Endothelial cell of umbilical vein (primary cell): ENCODE measurements around the gene SLCO2A1.

Experiments used
- CTCF ChIP-seq, 2 donors: IDR thresholded peaks; 1 replicate in 1 of 2; 2 replicates in 1 of 2; pipeline ENCODE4 v1.5.1; 2011; ENCODE audit warnings: low read length in 2 of 2, mild to moderate bottlenecking in 2 of 2, moderate library complexity in 2 of 2, control low read depth in 1 of 2, inconsistent platforms in 1 of 2, low read depth in 1 of 2; ENCODE audit not compliant: insufficient read depth in 1 of 2; ENCODE audit errors: extremely low read depth in 1 of 2
- EZH2 ChIP-seq: IDR thresholded peaks from 2 replicates; pipeline ENCODE4 v1.6.1; 2012; ENCODE audit warnings: borderline replicate concordance, low read depth, mild to moderate bottlenecking, moderate library complexity, low read length, inconsistent platforms; ENCODE audit not compliant: severe bottlenecking
- FOS ChIP-seq: IDR thresholded peaks from 2 replicates; pipeline ENCODE4 v1.6.1; 2011; ENCODE audit warnings: mild to moderate bottlenecking, low read length, moderate library complexity, borderline replicate concordance; ENCODE audit not compliant: insufficient read depth
- GATA2 ChIP-seq: IDR thresholded peaks from 2 replicates; pipeline ENCODE4 v1.7.0; 2011; ENCODE audit warnings: low read depth, mild to moderate bottlenecking, moderate library complexity, mixed read lengths, low read length; ENCODE audit not compliant: insufficient read length, insufficient read depth
- JUN ChIP-seq: IDR thresholded peaks from 2 replicates; pipeline ENCODE4 v1.6.1; 2011; ENCODE audit warnings: borderline replicate concordance, low read depth; ENCODE audit not compliant: insufficient read length, insufficient read depth
- MAX ChIP-seq: IDR thresholded peaks from 2 replicates; pipeline ENCODE4 v1.6.1; 2011; ENCODE audit not compliant: insufficient read depth, insufficient read length
- MYC ChIP-seq: IDR thresholded peaks from one replicate; pipeline ENCODE4 v1.6.1; 2011; ENCODE audit warnings: mild to moderate bottlenecking, low read depth, low read length
- POLR2A ChIP-seq: IDR thresholded peaks from 2 replicates; pipeline ENCODE4 v1.6.1; 2012; ENCODE audit warnings: low read depth, mild to moderate bottlenecking, control low read depth, low read length

- TF ChIP-seq CTCF (IDR thresholded peaks at IDR 0.05; ENCODE audit: extremely low read depth in 1 of 2, insufficient read depth in 1 of 2, low read depth in 1 of 2, low read length in 2 of 2) (no peak), POLR2A (no peak), FOS (no peak), EZH2 (no peak), MYC (no peak), JUN (no peak), MAX (no peak), GATA2 (no peak)
These were observed 124.3 kb downstream of the SLCO2A1 start for GRCh38 chr3:133905376-133905775.
